Ascending aorta (tissue), 2 donors: ENCODE results near the gene HSFX1. TPM values are rescaled to one million over a fixed set of nuclear protein-coding genes. Genes with fewer than 3 reads are reported as not detected.

Source experiments
- DNase-seq, 2 donors: peaks; one replicate each; pipeline ENCODE4 v3.0.0-alpha.2; 2019; ENCODE audit warnings: low spot score in 2 of 2
- H3K27ac ChIP-seq, 2 donors: fragments of 200-600 bp; sonication (generic); one replicate each; pipeline ENCODE4 v1.5.1; 2016 to 2017; ENCODE audit warnings: mild to moderate bottlenecking in 1 of 2
- H3K27me3 ChIP-seq: fragments of 200-600 bp; sonication (generic); one replicate; pipeline ENCODE4 v1.5.1; 2017
- H3K36me3 ChIP-seq, 2 donors: fragments of 200-600 bp; sonication (generic); one replicate each; pipeline ENCODE4 v1.5.1; 2016
- H3K4me1 ChIP-seq, 2 donors: fragments of 200-600 bp; sonication (generic); one replicate each; pipeline ENCODE4 v1.5.1; 2016 to 2017; ENCODE audit warnings: mild to moderate bottlenecking in 1 of 2
- H3K4me3 ChIP-seq, 2 donors: fragments of 200-600 bp; sonication (generic); one replicate each; pipeline ENCODE4 v1.5.1; 2016 to 2017; ENCODE audit warnings: mild to moderate bottlenecking in 1 of 2
- H3K9me3 ChIP-seq, 2 donors: fragments of 200-600 bp; sonication (generic); one replicate each; pipeline ENCODE4 v1.5.1; 2016
- CTCF ChIP-seq, 3 experiments: fragments of 200-600 bp in 2 of 3; fragments of 450-650 bp in 1 of 3; sonication (generic) in 2 of 3; IDR thresholded peaks; one replicate each; pipeline ENCODE4 v1.5.1; 2016 to 2019; ENCODE audit warnings: antibody characterized with exemption in 3 of 3, mild to moderate bottlenecking in 1 of 3, moderate library complexity in 1 of 3
- intact Hi-C: fragments of 100-400 bp; cut with DNase I; formaldehyde crosslinking; loops from one replicate; pipeline ENCODE4 v1.15.1; 2023
- total RNA-seq: library from RNA; depleted of rRNA; stranded (reverse); fragments of >200 nt; gene quantifications from one replicate; pipeline ENCODE4 v1.1.0, GENCODE V29; 2016

HSFX1 gene
- total RNA-seq, 1 donor from 2014 or later = 21.7 TPM

GRCh38 chrX:149818652-149819051 lies 44.8 kb downstream of the HSFX1 start:
- no peak for DNase-seq
- H3K36me3 ChIP-seq = no peaks in the 10 kb centered on the region
- no peak for TF ChIP-seq CTCF (IDR thresholded peaks at IDR 0.05)
- H3K4me3 ChIP-seq = no peak overlapping the region
- no peaks in the 10 kb centered on the region for H3K4me1 ChIP-seq
- intact Hi-C loops = no loop called here
- no peak overlapping the region for H3K27ac ChIP-seq
- no peaks in the 10 kb centered on the region for H3K27me3 ChIP-seq
- peaks cover 0 to 2% of the 10 kb centered on the region in 2 donors for H3K9me3 ChIP-seq

GRCh38 chrX:149819371-149819770 lies 45.5 kb downstream of the HSFX1 start:
- Histone ChIP-seq H3K27me3 (no peaks in the 10 kb centered on the region), H3K4me1 (no peaks in the 10 kb centered on the region), H3K27ac (no peak overlapping the region), H3K9me3 (peaks cover 0 to 2% of the 10 kb centered on the region in 2 donors), H3K36me3 (no peaks in the 10 kb centered on the region), H3K4me3 (no peak overlapping the region)
- intact Hi-C loops = no loop called here
- no peak for TF ChIP-seq CTCF (IDR thresholded peaks at IDR 0.05)
- no peak for DNase-seq

GRCh38 chrX:149825424-149825823 lies 51.6 kb downstream of the HSFX1 start:
- Histone ChIP-seq H3K4me1 (no peaks in the 10 kb centered on the region), H3K4me3 (no peak overlapping the region), H3K36me3 (no peaks in the 10 kb centered on the region), H3K27me3 (no peaks in the 10 kb centered on the region), H3K27ac (no peak overlapping the region), H3K9me3 (no peaks in the 10 kb centered on the region)
- no peak for DNase-seq
- intact Hi-C loops = no loop called here
- peak in 1 of 3 experiments; percentile 13 for TF ChIP-seq CTCF (IDR thresholded peaks at IDR 0.05)

Other genes with a start within 250 kb of the HSFX1 start
- gene EOLA1, start 233.1 kb upstream of the HSFX1 start, total RNA-seq = 5.6 TPM
- not detected for gene HSFX3, start 224.1 kb upstream of the HSFX1 start, total RNA-seq
- not detected for gene MAGEA9B, start 186.6 kb upstream of the HSFX1 start, total RNA-seq
- gene HSFX2, start 178.8 kb upstream of the HSFX1 start, total RNA-seq = not detected
- 12.6 TPM for gene TMEM185A, start 142.3 kb upstream of the HSFX1 start, total RNA-seq
- not detected for gene MAGEA11, start 62.0 kb upstream of the HSFX1 start, total RNA-seq
- gene MAGEA9, start 7.9 kb downstream of the HSFX1 start, total RNA-seq = not detected
- not detected for gene MAGEA8, start 107.1 kb downstream of the HSFX1 start, total RNA-seq
- gene HSFX4, start 155.5 kb downstream of the HSFX1 start, total RNA-seq = not detected
- gene EOLA2, start 164.4 kb downstream of the HSFX1 start, total RNA-seq = 22.8 TPM